Breast epithelium (tissue), 4 donors: ENCODE data around the gene MAML3. TPM values are rescaled to one million over a fixed set of nuclear protein-coding genes. Genes with fewer than 3 reads are reported as not detected.

Experiments used
- DNase-seq, 2 donors: peaks; one replicate each; pipeline ENCODE4 v3.0.0-alpha.2; 2019; ENCODE audit warnings: low spot score in 2 of 2
- H3K27ac ChIP-seq, 2 donors: fragments of 200-600 bp; sonication (generic) in 1 of 2; one replicate each; pipeline ENCODE4 v1.5.1; 2016 to 2019; ENCODE audit warnings: mild to moderate bottlenecking in 1 of 2
- H3K27me3 ChIP-seq, 2 donors: fragments of 200-600 bp; sonication (generic) in 1 of 2; one replicate each; pipeline versions ENCODE4 v1.5.1 to v1.6.0; 2017 to 2019; ENCODE audit warnings: control low read depth in 1 of 2, mild to moderate bottlenecking in 1 of 2
- H3K36me3 ChIP-seq: fragments of 200-600 bp; one replicate; pipeline ENCODE4 v1.5.1; 2019
- H3K4me1 ChIP-seq, 2 donors: fragments of 200-600 bp; sonication (generic); one replicate each; pipeline ENCODE4 v1.5.1; 2016 to 2019; ENCODE audit warnings: control low read depth in 1 of 2
- H3K4me3 ChIP-seq, 3 donors: fragments of 200-600 bp; sonication (generic); 1 replicate in 2 of 3; 2 replicates in 1 of 3; pipeline ENCODE4 v1.5.1; 2016 to 2019; ENCODE audit warnings: mild to moderate bottlenecking in 3 of 3, moderate library complexity in 2 of 3
- H3K9me3 ChIP-seq, 2 donors: fragments of 200-600 bp; sonication (generic) in 1 of 2; one replicate each; pipeline ENCODE4 v1.5.1; 2016 to 2019; ENCODE audit warnings: control low read depth in 1 of 2
- POLR2A ChIP-seq: fragments of 450-650 bp; IDR thresholded peaks from one replicate; pipeline ENCODE4 v1.6.1; 2016; ENCODE audit warnings: antibody characterized with exemption, mild to moderate bottlenecking, moderate library complexity
- POLR2AphosphoS5 ChIP-seq, 3 donors: sonication (generic); formaldehyde crosslinking; IDR thresholded peaks; one replicate each; pipeline ENCODE4 v1.6.1; 2017; ENCODE audit warnings: antibody characterized with exemption in 3 of 3
- intact Hi-C: fragments of 100-400 bp; cut with DNase I; formaldehyde crosslinking; loops from one replicate; pipeline ENCODE4 v1.15.1; 2023; ENCODE audit warnings: low total_unique reads
- total RNA-seq, 3 donors: library from RNA; depleted of rRNA; stranded (reverse); fragments of >200 nt; gene quantifications; one replicate each; pipeline ENCODE4 v1.1.0, GENCODE V29; 2016
- TF ChIP-seq, protein P1 (sequence below), 3 donors: fragments of 450-650 bp; IDR thresholded peaks; one replicate each; pipeline ENCODE4 v1.5.1; 2016 to 2017; ENCODE audit warnings: antibody characterized with exemption in 3 of 3, mild to moderate bottlenecking in 3 of 3, moderate library complexity in 3 of 3

MAML3 gene
- total RNA-seq, 3 donors from 2014 or later: 5.0 to 16.8 (median 11.1) TPM

DNA sequence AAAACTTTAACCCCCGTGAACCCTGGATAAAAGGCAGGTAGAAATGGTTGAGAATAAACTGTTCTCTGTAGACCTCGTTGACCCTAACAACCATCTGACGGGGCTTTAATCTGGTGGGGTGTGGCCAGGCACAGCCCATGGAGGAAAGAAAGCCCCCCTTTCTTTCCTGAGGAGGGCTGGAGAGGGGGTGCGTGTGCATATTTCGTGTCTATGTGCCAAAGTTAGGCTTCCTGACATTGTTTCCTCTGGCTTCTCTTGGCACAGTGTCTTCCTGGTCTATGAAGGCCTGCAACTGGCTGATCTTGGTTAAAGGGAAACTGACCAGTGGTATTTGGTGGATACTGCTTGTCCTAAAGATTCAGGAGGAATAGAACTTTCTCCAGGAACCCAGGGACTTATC lies 391.3 kb downstream of the MAML3 start:
- H3K27ac ChIP-seq: peak overlapping the region; percentile 38 to 41
- TF ChIP-seq, protein P1, sequence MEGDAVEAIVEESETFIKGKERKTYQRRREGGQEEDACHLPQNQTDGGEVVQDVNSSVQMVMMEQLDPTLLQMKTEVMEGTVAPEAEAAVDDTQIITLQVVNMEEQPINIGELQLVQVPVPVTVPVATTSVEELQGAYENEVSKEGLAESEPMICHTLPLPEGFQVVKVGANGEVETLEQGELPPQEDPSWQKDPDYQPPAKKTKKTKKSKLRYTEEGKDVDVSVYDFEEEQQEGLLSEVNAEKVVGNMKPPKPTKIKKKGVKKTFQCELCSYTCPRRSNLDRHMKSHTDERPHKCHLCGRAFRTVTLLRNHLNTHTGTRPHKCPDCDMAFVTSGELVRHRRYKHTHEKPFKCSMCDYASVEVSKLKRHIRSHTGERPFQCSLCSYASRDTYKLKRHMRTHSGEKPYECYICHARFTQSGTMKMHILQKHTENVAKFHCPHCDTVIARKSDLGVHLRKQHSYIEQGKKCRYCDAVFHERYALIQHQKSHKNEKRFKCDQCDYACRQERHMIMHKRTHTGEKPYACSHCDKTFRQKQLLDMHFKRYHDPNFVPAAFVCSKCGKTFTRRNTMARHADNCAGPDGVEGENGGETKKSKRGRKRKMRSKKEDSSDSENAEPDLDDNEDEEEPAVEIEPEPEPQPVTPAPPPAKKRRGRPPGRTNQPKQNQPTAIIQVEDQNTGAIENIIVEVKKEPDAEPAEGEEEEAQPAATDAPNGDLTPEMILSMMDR (IDR thresholded peaks at IDR 0.05): no peak
- peak in 1 of 3 donors; percentile 17 for TF ChIP-seq POLR2AphosphoS5 (IDR thresholded peaks at IDR 0.05)
- H3K27me3 ChIP-seq: no peaks in the 10 kb centered on the region
- intact Hi-C loops: loop anchor here (10.0 kb wide), 1 partner anchor 502 kb away; no protein-coding TSS in a partner anchor
- no peaks in the 10 kb centered on the region for H3K9me3 ChIP-seq
- no peaks in the 10 kb centered on the region for H3K4me1 ChIP-seq
- H3K4me3 ChIP-seq: no peak overlapping the region
- no peak for DNase-seq
- no peaks in the 10 kb centered on the region for H3K36me3 ChIP-seq

DNA sequence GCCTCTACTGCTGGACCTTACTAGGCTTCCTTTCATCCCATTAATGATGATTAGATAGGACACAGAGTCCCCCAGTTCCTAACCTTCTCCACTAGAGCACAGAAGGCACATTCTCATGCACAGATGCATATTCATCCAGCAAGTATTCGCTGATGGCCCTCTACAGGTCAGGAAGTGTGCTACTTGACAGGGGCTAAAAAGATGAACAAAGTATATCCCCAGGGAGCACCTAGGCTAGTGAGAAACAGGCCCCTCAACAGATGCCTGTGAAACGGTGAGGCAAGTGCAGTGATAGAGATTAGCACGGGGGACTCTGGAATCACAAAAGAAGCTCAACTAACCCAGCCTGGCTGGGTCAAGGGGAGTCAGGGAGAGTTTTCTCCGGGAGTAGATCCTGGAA lies 392.5 kb downstream of the MAML3 start:
- DNase-seq: no peak
- Histone ChIP-seq H3K9me3 (no peaks in the 10 kb centered on the region), H3K4me3 (no peak overlapping the region), H3K27ac (no peak overlapping the region), H3K4me1 (no peaks in the 10 kb centered on the region), H3K36me3 (no peaks in the 10 kb centered on the region), H3K27me3 (no peaks in the 10 kb centered on the region)
- intact Hi-C loops: loop anchor here (10.0 kb wide), 1 partner anchor 503 kb away; no protein-coding TSS in a partner anchor
- TF ChIP-seq POLR2A (no peak), POLR2AphosphoS5 (IDR thresholded peaks at IDR 0.05) (no peak)
- TF ChIP-seq, protein P1 (IDR thresholded peaks at IDR 0.05): no peak

DNA sequence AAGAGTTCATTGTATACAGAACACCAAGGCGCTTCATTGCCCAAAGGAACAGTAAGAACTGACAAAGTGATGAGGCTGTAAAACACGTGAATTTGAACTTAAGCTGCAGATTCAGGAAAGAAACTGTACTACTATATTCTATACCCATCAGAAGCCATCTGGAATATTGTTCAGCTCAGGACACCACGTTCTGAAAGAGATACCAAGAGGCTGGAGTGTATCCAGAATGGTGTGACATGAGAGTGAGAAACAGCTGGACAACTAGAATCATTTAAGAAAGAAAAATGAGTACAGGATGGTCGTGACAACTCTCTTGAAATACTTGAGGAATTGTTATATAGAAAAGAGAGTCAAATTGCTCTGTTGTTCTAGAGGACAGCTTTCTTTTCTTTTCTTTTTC lies 393.4 kb downstream of the MAML3 start:
- intact Hi-C loops: loop anchor here (10.0 kb wide), 1 partner anchor 504 kb away; no protein-coding TSS in a partner anchor
- Histone ChIP-seq H3K36me3 (no peaks in the 10 kb centered on the region), H3K4me1 (no peaks in the 10 kb centered on the region), H3K27ac (no peak overlapping the region), H3K9me3 (no peaks in the 10 kb centered on the region), H3K4me3 (no peak overlapping the region), H3K27me3 (no peaks in the 10 kb centered on the region)
- DNase-seq: no peak
- no peak for TF ChIP-seq POLR2AphosphoS5 (IDR thresholded peaks at IDR 0.05)
- TF ChIP-seq POLR2A: no peak
- TF ChIP-seq, protein P1 (IDR thresholded peaks at IDR 0.05): no peak

DNA sequence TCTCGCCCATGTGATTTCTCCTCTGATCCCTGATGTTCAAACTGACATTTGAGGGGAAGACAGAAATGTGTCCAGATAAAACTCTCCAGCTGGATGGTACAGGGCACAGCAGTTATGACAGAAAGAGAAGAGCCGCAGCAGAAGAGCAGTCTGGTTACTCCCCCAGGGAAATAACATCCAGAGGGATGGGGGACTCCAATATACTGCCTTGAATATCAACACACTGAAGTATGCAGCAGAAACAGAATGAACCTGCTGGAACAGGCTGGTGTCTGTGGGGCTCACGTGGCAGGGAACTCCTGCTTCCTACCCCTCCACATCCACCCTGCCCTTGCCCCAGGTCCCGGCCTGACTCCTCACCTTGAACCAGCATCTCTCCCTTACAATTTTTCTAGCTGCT lies 394.9 kb downstream of the MAML3 start:
- H3K27ac ChIP-seq: no peak overlapping the region
- no peaks in the 10 kb centered on the region for H3K27me3 ChIP-seq
- H3K4me1 ChIP-seq: no peaks in the 10 kb centered on the region
- intact Hi-C loops: no loop called here
- no peaks in the 10 kb centered on the region for H3K9me3 ChIP-seq
- no peak for DNase-seq
- TF ChIP-seq, protein P1 (IDR thresholded peaks at IDR 0.05): no peak
- TF ChIP-seq POLR2A (no peak), POLR2AphosphoS5 (IDR thresholded peaks at IDR 0.05) (no peak)
- no peak overlapping the region for H3K4me3 ChIP-seq
- H3K36me3 ChIP-seq: no peaks in the 10 kb centered on the region

DNA sequence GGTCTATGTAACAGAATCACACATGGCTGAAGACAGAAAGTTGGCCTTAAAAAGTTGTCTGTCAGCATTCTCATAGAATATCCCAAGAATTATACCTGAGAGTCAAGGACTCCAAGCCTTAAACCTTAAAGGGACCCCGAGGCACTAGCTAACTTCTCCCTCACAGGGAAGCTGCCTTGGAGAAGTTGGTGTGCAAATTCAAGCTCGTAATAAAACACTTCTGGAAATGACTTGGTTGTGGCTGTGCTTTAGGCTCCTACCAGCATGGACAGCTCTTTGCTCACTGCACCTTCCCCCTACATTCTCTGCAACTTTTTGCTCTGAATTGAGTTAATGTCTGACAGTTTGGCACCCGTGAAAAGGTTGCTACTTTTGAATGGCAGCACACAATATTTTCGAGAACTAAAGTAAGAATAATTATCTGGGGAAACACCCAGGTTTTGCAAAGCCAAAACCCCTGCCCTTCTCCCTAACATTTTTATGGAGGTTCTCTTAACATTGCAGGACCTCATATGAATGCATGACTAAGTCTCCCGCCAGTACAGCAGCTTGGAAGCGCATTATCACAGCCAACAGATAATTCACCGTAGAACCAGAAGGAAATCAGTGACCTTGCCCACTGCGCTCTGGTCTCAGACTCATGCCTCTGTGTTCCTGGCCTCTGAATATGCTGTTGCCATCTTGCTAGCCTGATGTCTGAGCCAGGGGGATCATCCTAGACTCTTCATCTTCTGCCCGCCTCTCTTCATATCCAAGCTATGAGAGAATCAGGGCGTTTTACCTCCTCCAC lies 397.4 kb downstream of the MAML3 start:
- Histone ChIP-seq H3K9me3 (no peaks in the 10 kb centered on the region), H3K4me3 (no peak overlapping the region), H3K36me3 (no peaks in the 10 kb centered on the region), H3K27me3 (no peaks in the 10 kb centered on the region), H3K4me1 (no peaks in the 10 kb centered on the region), H3K27ac (no peak overlapping the region)
- TF ChIP-seq, protein P1 (IDR thresholded peaks at IDR 0.05): no peak
- no peak for TF ChIP-seq POLR2A
- DNase-seq: no peak
- intact Hi-C loops: no loop called here
